Ascending aorta (tissue), 2 donors: Measurements from ENCODE around the gene DARS1. TPM values are rescaled to one million over a fixed set of nuclear protein-coding genes. Genes with fewer than 3 reads are reported as not detected.

Experiments
- DNase-seq, 2 donors: peaks; one replicate each; pipeline ENCODE4 v3.0.0-alpha.2; 2019; ENCODE audit warnings: low spot score in 2 of 2
- H3K27ac ChIP-seq, 2 donors: fragments of 200-600 bp; sonication (generic); one replicate each; pipeline ENCODE4 v1.5.1; 2016 to 2017; ENCODE audit warnings: mild to moderate bottlenecking in 1 of 2
- H3K27me3 ChIP-seq: fragments of 200-600 bp; sonication (generic); one replicate; pipeline ENCODE4 v1.5.1; 2017
- H3K36me3 ChIP-seq, 2 donors: fragments of 200-600 bp; sonication (generic); one replicate each; pipeline ENCODE4 v1.5.1; 2016
- H3K4me1 ChIP-seq, 2 donors: fragments of 200-600 bp; sonication (generic); one replicate each; pipeline ENCODE4 v1.5.1; 2016 to 2017; ENCODE audit warnings: mild to moderate bottlenecking in 1 of 2
- H3K4me3 ChIP-seq, 2 donors: fragments of 200-600 bp; sonication (generic); one replicate each; pipeline ENCODE4 v1.5.1; 2016 to 2017; ENCODE audit warnings: mild to moderate bottlenecking in 1 of 2
- H3K9me3 ChIP-seq, 2 donors: fragments of 200-600 bp; sonication (generic); one replicate each; pipeline ENCODE4 v1.5.1; 2016
- intact Hi-C: fragments of 100-400 bp; cut with DNase I; formaldehyde crosslinking; loops from one replicate; pipeline ENCODE4 v1.15.1; 2023
- total RNA-seq: library from RNA; depleted of rRNA; stranded (reverse); fragments of >200 nt; gene quantifications from one replicate; pipeline ENCODE4 v1.1.0, GENCODE V29; 2016
- TF ChIP-seq, protein P1 (sequence below), 3 experiments: fragments of 200-600 bp in 2 of 3; fragments of 450-650 bp in 1 of 3; sonication (generic) in 2 of 3; IDR thresholded peaks; one replicate each; pipeline ENCODE4 v1.5.1; 2016 to 2019; ENCODE audit warnings: antibody characterized with exemption in 3 of 3, mild to moderate bottlenecking in 1 of 3, moderate library complexity in 1 of 3

DARS1 gene
- total RNA-seq, 1 donor from 2014 or later, result 11.6 TPM

DNA sequence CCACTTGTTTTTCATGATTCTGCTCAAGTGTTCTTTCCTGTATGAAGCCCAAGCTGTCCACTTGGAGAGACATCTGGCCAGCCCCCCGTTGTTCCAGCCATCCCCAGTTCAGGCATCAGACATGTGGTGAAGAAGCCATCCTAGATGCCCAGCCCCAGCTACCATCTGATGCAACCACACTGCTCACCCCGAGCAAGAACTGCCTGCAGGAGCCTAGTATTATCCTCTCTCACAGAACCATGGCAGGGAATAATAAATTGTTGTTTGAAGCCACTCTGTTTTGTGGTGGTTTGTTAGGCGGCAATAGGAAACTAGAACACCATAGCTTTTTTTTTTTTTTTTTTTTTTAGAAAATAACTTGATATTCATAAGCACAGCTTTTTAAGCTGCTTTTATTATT is 19.5 kb upstream of the DARS1 start:
- no peaks in the 10 kb centered on the region for H3K9me3 ChIP-seq
- intact Hi-C loops, result no loop called here
- H3K27me3 ChIP-seq, result no peaks in the 10 kb centered on the region
- no peak overlapping the region for H3K4me3 ChIP-seq
- TF ChIP-seq, protein P1, sequence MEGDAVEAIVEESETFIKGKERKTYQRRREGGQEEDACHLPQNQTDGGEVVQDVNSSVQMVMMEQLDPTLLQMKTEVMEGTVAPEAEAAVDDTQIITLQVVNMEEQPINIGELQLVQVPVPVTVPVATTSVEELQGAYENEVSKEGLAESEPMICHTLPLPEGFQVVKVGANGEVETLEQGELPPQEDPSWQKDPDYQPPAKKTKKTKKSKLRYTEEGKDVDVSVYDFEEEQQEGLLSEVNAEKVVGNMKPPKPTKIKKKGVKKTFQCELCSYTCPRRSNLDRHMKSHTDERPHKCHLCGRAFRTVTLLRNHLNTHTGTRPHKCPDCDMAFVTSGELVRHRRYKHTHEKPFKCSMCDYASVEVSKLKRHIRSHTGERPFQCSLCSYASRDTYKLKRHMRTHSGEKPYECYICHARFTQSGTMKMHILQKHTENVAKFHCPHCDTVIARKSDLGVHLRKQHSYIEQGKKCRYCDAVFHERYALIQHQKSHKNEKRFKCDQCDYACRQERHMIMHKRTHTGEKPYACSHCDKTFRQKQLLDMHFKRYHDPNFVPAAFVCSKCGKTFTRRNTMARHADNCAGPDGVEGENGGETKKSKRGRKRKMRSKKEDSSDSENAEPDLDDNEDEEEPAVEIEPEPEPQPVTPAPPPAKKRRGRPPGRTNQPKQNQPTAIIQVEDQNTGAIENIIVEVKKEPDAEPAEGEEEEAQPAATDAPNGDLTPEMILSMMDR (IDR thresholded peaks at IDR 0.05), result no peak
- no peak overlapping the region for H3K27ac ChIP-seq
- H3K4me1 ChIP-seq, result no peaks in the 10 kb centered on the region
- H3K36me3 ChIP-seq, result no peaks in the 10 kb centered on the region
- DNase-seq, result no peak

DNA sequence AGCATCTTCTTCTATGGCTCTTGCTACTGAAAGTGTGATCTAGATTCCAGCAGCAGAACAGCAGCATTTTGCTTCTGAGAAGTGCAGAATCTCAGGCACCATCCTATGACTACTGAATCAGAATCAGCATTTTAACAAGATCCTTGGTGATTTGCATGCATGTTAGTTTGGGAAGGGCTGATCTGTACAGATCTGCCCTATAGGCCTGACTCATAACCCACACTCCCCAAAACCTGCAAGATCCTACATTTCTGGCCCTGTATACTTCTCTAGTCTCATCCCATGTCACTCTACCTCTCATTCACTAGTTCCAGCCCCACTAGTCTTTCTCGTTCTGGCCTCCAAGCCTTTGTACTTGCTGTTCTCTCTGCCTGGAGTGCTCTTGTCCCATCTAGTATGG is 15.7 kb upstream of the DARS1 start:
- Histone ChIP-seq H3K9me3 (no peaks in the 10 kb centered on the region), H3K4me1 (no peaks in the 10 kb centered on the region), H3K27ac (no peak overlapping the region), H3K4me3 (no peak overlapping the region), H3K36me3 (no peaks in the 10 kb centered on the region), H3K27me3 (no peaks in the 10 kb centered on the region)
- TF ChIP-seq, protein P1 (IDR thresholded peaks at IDR 0.05), result no peak
- intact Hi-C loops, result no loop called here
- DNase-seq, result no peak

DNA sequence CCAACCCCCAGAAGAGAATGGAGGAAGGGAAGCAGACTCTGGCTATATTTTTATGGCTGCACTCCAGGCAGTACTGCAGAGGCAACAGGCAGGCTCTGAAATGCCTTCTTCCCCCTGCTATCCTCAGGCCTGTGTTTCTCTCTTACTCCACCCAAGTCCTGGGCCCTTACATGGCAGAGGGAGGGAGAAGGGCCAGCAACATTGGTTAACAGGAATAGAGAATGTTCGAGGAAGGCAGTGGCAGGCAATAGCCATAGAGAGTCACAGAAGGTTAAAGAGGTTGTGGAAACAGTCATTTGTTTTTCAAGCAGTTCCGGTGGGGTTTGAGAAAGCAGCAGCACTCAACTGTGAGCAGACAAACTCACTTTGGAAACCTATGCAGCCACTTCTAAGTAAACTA is 15.1 kb upstream of the DARS1 start:
- H3K9me3 ChIP-seq, result no peaks in the 10 kb centered on the region
- no peaks in the 10 kb centered on the region for H3K27me3 ChIP-seq
- TF ChIP-seq, protein P1 (IDR thresholded peaks at IDR 0.05), result no peak
- no peak overlapping the region for H3K4me3 ChIP-seq
- no peak overlapping the region for H3K27ac ChIP-seq
- intact Hi-C loops, result no loop called here
- DNase-seq, result no peak
- H3K4me1 ChIP-seq, result no peaks in the 10 kb centered on the region
- no peaks in the 10 kb centered on the region for H3K36me3 ChIP-seq

DNA sequence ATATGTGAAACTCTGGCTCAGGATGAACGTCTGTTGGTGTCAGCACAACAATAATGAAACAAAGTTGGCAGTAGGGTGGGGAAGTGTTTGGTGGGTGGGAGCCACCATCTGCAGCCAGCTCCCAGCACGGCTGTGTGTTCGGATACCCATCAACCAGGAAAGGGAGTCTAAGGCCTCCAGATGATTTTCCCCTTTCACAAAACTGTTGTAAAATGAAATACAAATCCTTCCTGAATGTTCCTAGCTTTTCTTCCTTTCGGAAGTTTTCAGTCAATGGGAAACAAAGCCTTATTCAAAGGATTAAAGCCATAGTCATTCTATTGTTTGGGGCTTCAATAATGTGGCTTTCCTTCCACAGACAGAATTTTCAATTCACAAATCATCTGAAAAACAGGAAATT is 14.5 kb upstream of the DARS1 start:
- no peaks in the 10 kb centered on the region for H3K36me3 ChIP-seq
- H3K4me1 ChIP-seq, result no peaks in the 10 kb centered on the region
- intact Hi-C loops, result no loop called here
- no peak for DNase-seq
- TF ChIP-seq, protein P1 (IDR thresholded peaks at IDR 0.05), result no peak
- no peak overlapping the region for H3K27ac ChIP-seq
- no peaks in the 10 kb centered on the region for H3K9me3 ChIP-seq
- H3K27me3 ChIP-seq, result no peaks in the 10 kb centered on the region
- H3K4me3 ChIP-seq, result no peak overlapping the region

DNA sequence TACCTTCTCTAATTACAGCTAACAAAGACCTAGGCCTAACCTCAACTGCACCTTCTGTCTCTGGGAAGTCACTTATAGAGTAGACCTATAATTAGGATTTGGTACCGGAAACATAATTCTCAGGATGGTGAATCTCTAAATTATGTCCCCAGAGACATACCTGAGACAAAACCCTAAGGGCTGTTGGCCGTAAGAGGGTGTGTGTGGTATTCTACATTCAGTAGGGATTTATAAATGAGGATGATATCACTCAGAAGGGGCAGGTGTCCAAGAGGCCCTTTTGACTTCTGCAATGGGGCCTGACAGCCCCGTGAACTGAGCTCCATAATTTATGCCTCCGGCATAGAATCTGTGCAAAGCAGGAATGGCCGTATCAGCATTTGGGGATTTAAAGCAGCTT is 13.5 kb upstream of the DARS1 start:
- Histone ChIP-seq H3K9me3 (no peaks in the 10 kb centered on the region), H3K36me3 (no peaks in the 10 kb centered on the region), H3K4me3 (no peak overlapping the region), H3K27me3 (no peaks in the 10 kb centered on the region), H3K27ac (no peak overlapping the region), H3K4me1 (no peaks in the 10 kb centered on the region)
- no peak for DNase-seq
- TF ChIP-seq, protein P1 (IDR thresholded peaks at IDR 0.05), result no peak
- intact Hi-C loops, result no loop called here

DNA sequence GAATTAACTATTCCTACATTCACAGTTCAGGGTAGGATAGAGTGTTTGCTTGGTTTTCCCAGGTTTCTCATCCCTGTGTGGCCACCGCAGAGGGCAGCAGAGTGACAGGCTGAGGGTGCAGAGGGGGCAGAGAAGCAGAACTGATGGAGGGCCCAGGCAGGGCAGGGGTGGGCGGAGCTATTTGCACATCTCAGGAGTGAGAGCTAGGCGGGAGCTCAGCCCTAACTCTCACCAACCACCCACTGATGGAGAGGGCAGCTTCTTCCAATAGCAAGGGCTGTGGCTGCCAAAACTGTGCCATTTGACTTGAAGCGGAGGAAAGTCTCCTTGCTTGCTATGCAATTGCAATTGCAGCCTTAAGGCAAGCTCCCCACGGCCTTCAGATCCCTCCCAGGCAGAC is 12.0 kb upstream of the DARS1 start:
- intact Hi-C loops, result no loop called here
- Histone ChIP-seq H3K27me3 (no peaks in the 10 kb centered on the region), H3K4me3 (no peak overlapping the region), H3K9me3 (no peaks in the 10 kb centered on the region), H3K36me3 (no peaks in the 10 kb centered on the region), H3K4me1 (no peaks in the 10 kb centered on the region), H3K27ac (no peak overlapping the region)
- no peak for DNase-seq
- TF ChIP-seq, protein P1 (IDR thresholded peaks at IDR 0.05), result no peak
